HG02852 (cell line): ENCODE measurements around the gene NAIF1.
"Not testable (repeated sequence)": the region's sequence is repeated elsewhere in the genome, so short reads cannot be mapped to it uniquely, and the experiment has no call there.

ENCODE experiments used
- ATAC-seq: cut with Tn5 transposase; IDR thresholded peaks from one replicate; pipeline ENCODE4 v1.9.1; 2021; ENCODE audit warnings: mild to moderate bottlenecking, moderate library complexity; ENCODE audit not compliant: unreplicated experiment

The NAIF1 gene

DNA sequence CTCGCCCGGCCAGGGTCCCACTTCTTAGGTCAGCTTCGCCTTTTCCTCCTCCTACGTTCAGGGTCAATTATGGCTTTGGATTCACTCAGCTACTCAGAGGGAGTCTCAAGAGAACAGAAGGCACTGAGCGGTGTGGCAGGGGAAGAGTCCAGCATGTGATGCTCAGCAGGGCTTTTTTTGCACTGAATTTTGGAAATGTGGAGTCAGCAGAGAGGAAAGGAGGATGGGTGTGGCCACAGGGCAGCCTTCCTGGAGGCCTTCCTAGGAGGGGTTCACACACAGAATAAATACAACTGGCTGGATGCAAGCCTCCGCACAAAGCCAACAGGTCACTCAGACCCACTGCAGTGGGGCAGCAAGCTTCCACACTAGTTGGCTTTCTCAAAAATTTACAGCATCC is 4.8 kb downstream of the NAIF1 start:
- ATAC-seq, result no peak

DNA sequence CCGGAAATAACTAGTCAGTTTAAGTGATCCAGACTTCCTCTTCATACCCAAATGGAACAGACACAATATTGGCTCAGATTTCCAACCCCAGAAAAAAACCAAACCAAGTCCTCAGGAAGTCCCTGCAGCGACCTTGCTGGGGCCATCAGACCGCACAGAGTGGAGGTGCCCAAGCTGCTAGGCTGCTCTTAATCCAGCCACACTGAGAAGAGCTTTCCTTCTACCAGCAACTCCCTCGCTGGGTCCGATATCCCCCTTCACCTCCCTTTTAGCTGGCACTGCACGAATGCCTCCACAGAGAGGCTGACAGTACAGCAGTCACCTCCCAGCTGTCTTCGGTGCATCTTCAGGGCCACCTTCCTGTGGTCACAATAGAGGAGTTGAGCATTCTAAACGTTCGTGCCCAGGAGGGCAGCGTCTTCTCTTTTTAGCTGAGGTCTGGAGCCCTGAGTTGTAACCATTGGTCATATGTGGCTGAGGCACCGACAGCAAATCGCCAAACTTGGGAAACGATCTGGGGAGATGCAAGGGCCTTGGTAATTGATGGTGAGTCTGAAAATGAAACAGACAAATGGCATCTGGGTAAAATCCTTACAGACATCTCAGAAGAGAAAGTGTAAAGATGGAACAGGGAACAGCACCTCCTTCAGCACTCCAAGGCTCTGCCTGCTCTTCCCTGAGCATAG is 5.7 kb downstream of the NAIF1 start:
- ATAC-seq, result no peak

- no peak for ATAC-seq
Observed at GRCh38 chr9:128059365-128059983, 7.6 kb downstream of the NAIF1 start.

GRCh38 chr9:128057724-128058409 is 9.3 kb downstream of the NAIF1 start:
- ATAC-seq, result no peak

DNA sequence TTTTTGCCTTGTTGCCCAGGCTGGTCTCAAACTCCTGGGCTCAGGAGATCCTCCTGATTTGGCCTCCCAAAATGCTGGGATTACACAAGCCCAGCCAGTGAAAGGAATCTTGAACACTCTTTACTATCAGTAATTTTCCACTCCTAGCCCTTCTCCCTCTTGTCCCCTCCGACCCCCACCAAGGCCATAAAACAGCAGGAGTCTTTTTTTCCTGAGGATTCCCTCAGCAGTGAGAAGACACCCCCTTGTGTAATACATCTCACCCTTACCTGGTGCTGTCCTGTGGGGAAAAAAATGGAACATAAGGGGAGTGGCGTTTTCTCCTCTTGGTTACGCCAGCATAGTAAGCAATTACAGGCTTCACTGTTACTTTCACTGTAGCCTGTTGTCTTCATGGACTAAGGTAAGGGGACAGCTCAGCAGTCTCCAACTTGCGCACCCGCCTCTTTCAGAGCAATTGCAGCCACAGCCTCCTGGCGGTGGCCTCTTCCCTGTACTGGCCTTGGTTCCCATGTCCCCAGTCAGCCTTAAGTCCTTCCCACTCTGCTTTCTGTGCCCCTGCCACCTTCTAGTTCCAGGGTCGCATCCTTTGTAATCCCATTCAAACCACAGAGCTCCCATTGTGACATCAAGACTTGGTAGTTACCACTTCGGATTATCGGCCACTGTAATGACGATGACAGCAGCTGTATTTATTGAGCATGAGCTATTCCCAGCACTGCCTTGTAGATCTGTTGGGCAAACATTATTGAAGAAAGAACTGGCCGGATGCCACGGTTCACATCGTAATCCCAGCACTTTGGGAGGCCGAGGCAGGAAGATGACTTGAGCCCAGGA is 10.0 kb downstream of the NAIF1 start:
- no peak for ATAC-seq

GRCh38 chr9:128056086-128056485 is 11.0 kb downstream of the NAIF1 start:
- no peak for ATAC-seq

GRCh38 chr9:128055344-128056040 is 11.6 kb downstream of the NAIF1 start:
- no peak for ATAC-seq

- ATAC-seq, result no peak
Observed at GRCh38 chr9:128054087-128054486, 13.0 kb downstream of the NAIF1 start.

GRCh38 chr9:128053560-128053959 is 13.6 kb downstream of the NAIF1 start:
- ATAC-seq, result no peak

GRCh38 chr9:128051932-128052709 is 15.0 kb downstream of the NAIF1 start:
- no peak for ATAC-seq

- ATAC-seq, result no peak
Observed at GRCh38 chr9:128049843-128050242, 17.3 kb downstream of the NAIF1 start.

DNA sequence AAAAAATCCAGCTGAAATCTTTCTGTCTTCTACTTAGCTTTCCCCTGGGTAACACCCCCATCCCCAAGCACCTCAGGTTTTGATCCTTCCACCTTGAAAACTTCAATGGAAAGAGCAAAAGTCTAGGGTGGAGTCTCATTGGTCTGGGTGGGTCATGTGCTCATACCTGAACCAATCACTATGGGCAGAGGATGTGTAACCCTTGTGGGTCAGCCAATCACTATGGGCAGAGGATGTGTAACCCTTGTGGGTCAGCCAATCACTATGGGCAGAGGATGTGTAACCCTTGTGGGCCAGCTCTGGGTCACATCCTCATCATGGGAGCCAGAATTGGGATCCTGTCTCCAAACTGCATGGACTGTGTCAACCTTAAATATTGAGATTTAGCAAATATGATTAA is 18.5 kb downstream of the NAIF1 start:
- ATAC-seq, result no peak

DNA sequence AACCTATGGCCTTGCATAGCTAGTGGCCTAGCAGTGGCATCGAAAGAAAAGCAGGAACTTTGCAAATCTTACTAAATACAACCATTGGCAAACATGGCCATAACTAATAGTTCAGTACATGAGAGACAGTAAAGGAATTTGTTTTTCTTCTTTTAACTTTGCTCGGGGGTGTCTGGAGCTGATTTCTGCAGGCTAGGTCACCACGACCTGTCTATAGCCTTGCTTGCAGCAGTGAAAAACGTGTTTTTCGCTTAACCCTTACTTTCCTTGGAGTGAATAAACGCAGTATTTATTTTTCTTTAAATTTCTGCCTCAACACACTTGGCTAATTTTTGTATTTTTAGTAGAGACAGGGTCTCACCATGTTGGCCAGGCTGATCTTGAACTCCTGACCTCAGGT is 19.9 kb downstream of the NAIF1 start:
- no peak for ATAC-seq

DNA sequence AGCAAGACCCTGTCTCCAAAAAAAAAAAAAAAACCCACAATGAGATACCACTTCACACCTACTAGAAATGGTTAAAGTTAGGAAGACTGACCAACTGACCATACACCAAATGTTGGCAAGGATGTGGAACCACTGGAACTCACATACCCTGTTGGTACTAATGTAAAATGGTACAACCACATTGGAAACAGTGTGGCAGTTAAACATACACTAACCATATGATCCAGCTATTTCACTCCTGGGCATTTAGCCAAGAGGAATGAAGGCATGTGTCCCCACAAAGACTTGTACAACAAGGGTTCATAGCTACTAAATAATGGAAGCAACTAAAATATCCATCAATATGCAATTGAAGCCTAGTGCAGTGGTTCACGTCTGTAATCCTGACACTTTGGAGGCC is 21.3 kb downstream of the NAIF1 start:
- ATAC-seq, result no peak

GRCh38 chr9:128045409-128045808 is 21.7 kb downstream of the NAIF1 start:
- not testable (repeated sequence) for ATAC-seq

- ATAC-seq, result no peak
Observed at GRCh38 chr9:128043467-128043868, 23.7 kb downstream of the NAIF1 start.

GRCh38 chr9:128042043-128042442 is 25.1 kb downstream of the NAIF1 start:
- no peak for ATAC-seq

- not testable (repeated sequence) for ATAC-seq
Observed at GRCh38 chr9:128040783-128041182, 26.3 kb downstream of the NAIF1 start.

DNA sequence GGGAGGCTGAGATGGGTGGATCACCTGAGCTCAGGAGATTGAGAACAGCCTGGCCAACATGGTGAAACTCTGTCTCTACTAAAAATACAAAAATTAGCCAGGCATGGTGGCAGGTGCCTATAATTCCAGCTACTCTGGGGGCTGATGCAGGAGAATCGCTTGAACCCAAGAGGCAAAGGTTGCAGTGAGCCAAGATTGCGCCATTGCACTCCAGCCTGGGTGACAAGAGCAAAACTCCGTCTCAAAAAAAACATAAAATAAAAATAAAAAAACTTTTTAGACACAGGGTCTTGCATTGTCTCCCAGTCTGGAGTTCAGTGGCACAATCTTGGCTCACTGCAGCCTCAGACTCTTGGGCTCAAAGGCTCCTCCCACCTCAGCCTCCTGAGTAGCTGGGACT is 30.6 kb downstream of the NAIF1 start:
- ATAC-seq, result not testable (repeated sequence)
